HFFc6 (cell line): ENCODE data around the gene ARX. TPM values are rescaled to one million over a fixed set of nuclear protein-coding genes. Genes with fewer than 3 reads are reported as not detected.
A peak's percentile ranks its signal among the peaks of the same experiment; 100 is the strongest.

Experiments used
- DNase-seq: peaks from one replicate; pipeline ENCODE4 v3.0.0-alpha.2; 2018
- H3K27ac Mint-ChIP-seq: 2 replicates; pipeline ENCODE4 v1.8.0; 2020; ENCODE audit warnings: mild to moderate bottlenecking, mixed read lengths
- H3K27me3 Mint-ChIP-seq: 2 replicates; pipeline ENCODE4 v1.8.0; 2021; ENCODE audit warnings: mild to moderate bottlenecking, moderate library complexity, mixed read lengths; ENCODE audit not compliant: insufficient read depth
- H3K36me3 Mint-ChIP-seq: 2 replicates; pipeline ENCODE4 v1.8.0; 2021; ENCODE audit warnings: low read depth, mixed read lengths
- H3K4me1 Mint-ChIP-seq: 2 replicates; pipeline ENCODE4 v1.8.0; 2020; ENCODE audit warnings: low read depth, mixed read lengths
- H3K4me3 Mint-ChIP-seq: 2 replicates; pipeline ENCODE4 v1.8.0; 2020; ENCODE audit warnings: mild to moderate bottlenecking, moderate library complexity, mixed read lengths
- H3K9me3 Mint-ChIP-seq: 2 replicates; pipeline ENCODE4 v1.8.0; 2020; ENCODE audit warnings: mild to moderate bottlenecking, mixed read lengths
- total RNA-seq, 6 experiments: library from RNA; stranded (reverse); fragmentation: NEBNext Ultra II Directional; extraction: Animal tissue kit (Norgen Biotek cat#: 25700); gene quantifications; 2 replicates in 1 of 6; 3 replicates in 5 of 6; pipeline ENCODE4 v1.2.3, GENCODE V29; 2021
- TF ChIP-seq, protein P1 (sequence below): fragments of 200-600 bp; sonication (generic); IDR thresholded peaks from 2 replicates; pipeline ENCODE4 v1.5.0; 2021; ENCODE audit warnings: antibody characterized with exemption, mild to moderate bottlenecking

The ARX gene
- total RNA-seq, 6 experiments from 2014 or later: not detected

DNA sequence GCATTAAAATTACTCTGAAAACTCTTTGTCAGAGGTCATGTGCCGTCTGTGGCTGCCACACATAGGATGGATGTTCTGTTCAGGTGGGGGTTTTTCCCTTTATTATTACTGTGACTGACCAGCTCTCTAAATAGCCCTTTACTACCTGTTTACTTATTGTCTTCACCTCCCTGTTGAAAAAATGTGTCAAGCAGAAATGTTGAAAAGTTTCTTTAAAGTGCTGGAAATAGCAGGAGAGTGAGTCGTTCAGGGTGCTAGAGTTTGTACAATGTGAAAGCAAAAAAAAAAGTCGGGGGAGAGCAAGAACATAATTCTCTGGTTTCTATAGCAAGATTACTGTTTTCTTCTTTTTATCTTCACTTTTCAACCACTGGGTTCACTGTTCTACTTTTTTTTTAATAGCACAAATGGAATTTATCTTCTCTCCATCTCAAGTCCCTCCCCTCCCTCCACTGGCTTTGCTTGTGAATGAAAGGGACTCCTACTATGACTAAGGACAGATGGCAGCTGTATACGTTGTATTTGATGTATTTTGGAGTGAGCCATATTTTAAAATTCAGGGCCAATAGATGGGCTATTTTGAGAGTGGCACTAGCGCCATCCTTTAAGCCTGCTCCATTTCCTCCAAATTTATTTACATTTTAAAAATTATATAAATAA is 33.3 kb downstream of the ARX start:
- Mint-ChIP-seq H3K27me3 (no peaks in the 10 kb centered on the region; the same call in 1 of the 2 replicates), H3K4me3 (peak overlapping the region; percentile 8; the same call in 1 of the 2 replicates), H3K4me1 (peaks cover 8% of the 10 kb centered on the region; the same call in 1 of the 2 replicates), H3K9me3 (no peaks in the 10 kb centered on the region), H3K27ac (peak overlapping the region; percentile 44), H3K36me3 (no peaks in the 10 kb centered on the region)
- TF ChIP-seq, protein P1, sequence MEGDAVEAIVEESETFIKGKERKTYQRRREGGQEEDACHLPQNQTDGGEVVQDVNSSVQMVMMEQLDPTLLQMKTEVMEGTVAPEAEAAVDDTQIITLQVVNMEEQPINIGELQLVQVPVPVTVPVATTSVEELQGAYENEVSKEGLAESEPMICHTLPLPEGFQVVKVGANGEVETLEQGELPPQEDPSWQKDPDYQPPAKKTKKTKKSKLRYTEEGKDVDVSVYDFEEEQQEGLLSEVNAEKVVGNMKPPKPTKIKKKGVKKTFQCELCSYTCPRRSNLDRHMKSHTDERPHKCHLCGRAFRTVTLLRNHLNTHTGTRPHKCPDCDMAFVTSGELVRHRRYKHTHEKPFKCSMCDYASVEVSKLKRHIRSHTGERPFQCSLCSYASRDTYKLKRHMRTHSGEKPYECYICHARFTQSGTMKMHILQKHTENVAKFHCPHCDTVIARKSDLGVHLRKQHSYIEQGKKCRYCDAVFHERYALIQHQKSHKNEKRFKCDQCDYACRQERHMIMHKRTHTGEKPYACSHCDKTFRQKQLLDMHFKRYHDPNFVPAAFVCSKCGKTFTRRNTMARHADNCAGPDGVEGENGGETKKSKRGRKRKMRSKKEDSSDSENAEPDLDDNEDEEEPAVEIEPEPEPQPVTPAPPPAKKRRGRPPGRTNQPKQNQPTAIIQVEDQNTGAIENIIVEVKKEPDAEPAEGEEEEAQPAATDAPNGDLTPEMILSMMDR: no peak
- DNase-seq: peak; percentile 4

DNA sequence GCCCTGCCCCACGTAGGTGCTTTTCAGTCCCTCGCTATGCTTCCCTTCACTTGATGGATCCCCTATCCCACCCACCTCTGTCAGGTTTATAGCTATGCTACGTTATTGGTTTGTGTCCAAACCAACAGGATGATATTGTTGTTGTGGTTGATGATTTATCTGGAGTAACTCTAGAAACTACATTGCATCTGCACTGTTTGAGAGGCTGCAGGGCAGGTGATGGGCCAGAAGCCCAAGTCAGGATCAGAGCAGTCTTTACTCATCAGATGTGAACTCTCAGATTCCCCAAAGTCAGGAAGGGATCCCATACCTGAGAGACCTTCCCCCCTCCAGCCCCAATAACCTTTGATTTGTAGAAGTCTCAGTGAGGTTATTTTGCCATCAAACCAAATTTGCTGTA is 34.7 kb downstream of the ARX start:
- DNase-seq: no peak
- Mint-ChIP-seq H3K27ac (no peak overlapping the region), H3K27me3 (no peaks in the 10 kb centered on the region; the same call in 1 of the 2 replicates), H3K4me3 (no peak overlapping the region), H3K36me3 (no peaks in the 10 kb centered on the region), H3K4me1 (peaks cover 8% of the 10 kb centered on the region; the same call in 1 of the 2 replicates), H3K9me3 (no peaks in the 10 kb centered on the region)
- TF ChIP-seq, protein P1: no peak

DNA sequence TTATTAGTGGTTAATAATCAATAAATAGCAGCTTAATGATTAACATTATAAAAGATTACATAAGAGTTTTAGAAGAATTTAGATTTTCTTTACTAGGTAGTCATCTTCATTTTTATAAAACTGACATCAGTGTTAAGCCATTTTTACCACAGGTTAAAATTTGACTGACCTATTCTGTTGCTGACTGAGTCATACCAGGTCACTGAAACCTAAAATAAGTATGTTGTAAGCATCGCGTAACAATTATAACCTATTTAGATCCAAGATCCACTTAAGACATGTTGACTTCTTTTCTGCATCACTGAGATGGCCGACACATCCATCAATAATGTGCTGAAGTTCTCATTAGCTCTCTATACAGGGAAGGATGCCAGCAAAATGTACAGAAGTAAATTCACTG is 36.7 kb downstream of the ARX start:
- H3K9me3 Mint-ChIP-seq: no peaks in the 10 kb centered on the region
- no peaks in the 10 kb centered on the region for H3K36me3 Mint-ChIP-seq
- no peak for DNase-seq
- TF ChIP-seq, protein P1: no peak
- H3K27ac Mint-ChIP-seq: no peak overlapping the region
- H3K4me3 Mint-ChIP-seq: no peak overlapping the region
- H3K4me1 Mint-ChIP-seq: peaks cover 8% of the 10 kb centered on the region; the same call in 1 of the 2 replicates
- no peaks in the 10 kb centered on the region for H3K27me3 Mint-ChIP-seq

DNA sequence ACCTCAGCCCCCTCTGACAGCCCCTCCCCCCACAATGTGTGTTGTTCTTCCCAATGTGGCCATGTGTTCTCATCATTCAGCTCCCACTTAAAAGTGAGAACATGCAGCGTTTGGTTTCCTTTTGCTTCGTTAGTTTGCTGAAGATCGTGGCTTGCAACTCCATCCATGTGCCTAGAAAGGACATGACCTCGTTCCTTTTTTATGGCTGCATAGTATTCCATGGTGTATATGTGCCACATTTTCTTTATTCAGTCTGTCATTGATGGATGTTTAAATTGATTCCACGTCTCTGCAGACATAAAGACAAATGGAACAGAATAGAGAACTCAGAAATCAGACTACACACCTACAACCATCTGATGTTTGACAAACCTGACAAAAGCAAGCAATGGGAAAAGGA is 46.0 kb downstream of the ARX start:
- no peaks in the 10 kb centered on the region for H3K4me1 Mint-ChIP-seq
- no peak overlapping the region for H3K4me3 Mint-ChIP-seq
- no peaks in the 10 kb centered on the region for H3K36me3 Mint-ChIP-seq
- no peak overlapping the region for H3K27ac Mint-ChIP-seq
- no peak for DNase-seq
- no peaks in the 10 kb centered on the region for H3K9me3 Mint-ChIP-seq
- H3K27me3 Mint-ChIP-seq: no peaks in the 10 kb centered on the region
- TF ChIP-seq, protein P1: no peak

DNA sequence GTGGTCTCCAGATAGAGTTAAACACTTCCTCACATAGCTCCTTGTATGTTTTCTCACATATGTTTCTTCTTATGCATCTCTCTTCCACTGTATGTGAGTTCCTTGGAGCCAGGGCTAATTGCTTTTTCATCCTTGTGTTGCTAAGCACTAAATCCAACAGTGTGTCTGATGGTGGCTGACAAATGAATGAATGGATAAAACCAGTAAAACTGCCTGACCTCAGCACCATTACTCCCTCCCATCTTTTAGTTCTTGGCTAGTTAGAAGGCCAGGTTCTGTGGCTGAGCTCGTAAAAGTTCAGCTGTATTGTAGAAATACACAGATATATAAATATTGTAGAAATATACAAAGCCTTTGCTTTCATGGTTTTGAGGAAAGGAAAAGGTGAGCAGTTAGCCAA is 50.4 kb downstream of the ARX start:
- TF ChIP-seq, protein P1: no peak
- peaks cover 5% of the 10 kb centered on the region; the same call in 1 of the 2 replicates for H3K4me1 Mint-ChIP-seq
- H3K36me3 Mint-ChIP-seq: no peaks in the 10 kb centered on the region
- DNase-seq: no peak
- H3K9me3 Mint-ChIP-seq: no peaks in the 10 kb centered on the region
- H3K4me3 Mint-ChIP-seq: no peak overlapping the region
- H3K27ac Mint-ChIP-seq: no peak overlapping the region
- H3K27me3 Mint-ChIP-seq: no peaks in the 10 kb centered on the region
